ENCODE data around the gene SLC25A33.

SLC25A33 gene

GRCh38 chr1:9595968-9596340 is 56.7 kb downstream of the SLC25A33 start:
- Histone ChIP-seq H3K4me3 (ENCODE audit: insufficient read depth, low read length, poor library complexity, severe bottlenecking) (no peak overlapping the region), H3K4me2 (ENCODE audit: low read depth, low read length, poor library complexity, severe bottlenecking) (no peak overlapping the region), H3F3A (ENCODE audit: insufficient read depth) (no peaks in the 10 kb centered on the region), H3K9me3 (ENCODE audit: insufficient read depth, low read length) (no peaks in the 10 kb centered on the region), H3K9ac (ENCODE audit: low read length) (no peak overlapping the region), H3K36me3 (ENCODE audit: low read length) (no peaks in the 10 kb centered on the region), H3K27ac (ENCODE audit: low read depth, low read length) (no peak overlapping the region), H3K9me2 (replicated peaks; ENCODE audit: insufficient read depth, low read length) (no peaks in the 10 kb centered on the region), H2AFZ (ENCODE audit: low read depth, low read length, severe bottlenecking) (no peak overlapping the region), H3K27me3 (ENCODE audit: low read length) (no peaks in the 10 kb centered on the region), H3K79me2 (ENCODE audit: insufficient read depth, low read length) (peaks cover 48% of the 10 kb centered on the region), H4K20me1 (ENCODE audit: low read depth, low read length) (no peaks in the 10 kb centered on the region)
- TF ChIP-seq EZH2phosphoT487 (conservative IDR thresholded peaks at IDR 0.05; ENCODE audit: low read length) (no peak), CTCF (IDR thresholded peaks at IDR 0.05; ENCODE audit: insufficient read depth, low read length, poor library complexity, severe bottlenecking) (no peak)

- Histone ChIP-seq H3K27ac (ENCODE audit: low read depth, low read length) (no peak overlapping the region), H3K4me3 (ENCODE audit: insufficient read depth, low read length, poor library complexity, severe bottlenecking) (no peak overlapping the region), H3K9me3 (ENCODE audit: insufficient read depth, low read length) (no peaks in the 10 kb centered on the region), H3F3A (ENCODE audit: insufficient read depth) (no peaks in the 10 kb centered on the region), H3K79me2 (ENCODE audit: insufficient read depth, low read length) (peaks cover 42% of the 10 kb centered on the region), H3K9me2 (replicated peaks; ENCODE audit: insufficient read depth, low read length) (no peaks in the 10 kb centered on the region), H4K20me1 (ENCODE audit: low read depth, low read length) (no peaks in the 10 kb centered on the region), H2AFZ (ENCODE audit: low read depth, low read length, severe bottlenecking) (no peak overlapping the region), H3K4me2 (ENCODE audit: low read depth, low read length, poor library complexity, severe bottlenecking) (no peak overlapping the region), H3K9ac (ENCODE audit: low read length) (no peak overlapping the region), H3K27me3 (ENCODE audit: low read length) (no peaks in the 10 kb centered on the region), H3K36me3 (ENCODE audit: low read length) (no peaks in the 10 kb centered on the region)
- no peak for TF ChIP-seq CTCF (IDR thresholded peaks at IDR 0.05; ENCODE audit: insufficient read depth, low read length, poor library complexity, severe bottlenecking)
These were observed 57.3 kb downstream of the SLC25A33 start for GRCh38 chr1:9596415-9597123.

- H3K9me2 ChIP-seq (replicated peaks; ENCODE audit: insufficient read depth, low read length): no peaks in the 10 kb centered on the region
- no peak overlapping the region for H3K27ac ChIP-seq (ENCODE audit: low read depth, low read length)
- H3K4me2 ChIP-seq (ENCODE audit: low read depth, low read length, poor library complexity, severe bottlenecking): no peak overlapping the region
- no peaks in the 10 kb centered on the region for H3K27me3 ChIP-seq (ENCODE audit: low read length)
- no peaks in the 10 kb centered on the region for H3K36me3 ChIP-seq (ENCODE audit: low read length)
- no peaks in the 10 kb centered on the region for H3K9me3 ChIP-seq (ENCODE audit: insufficient read depth, low read length)
- H3K79me2 ChIP-seq (ENCODE audit: insufficient read depth, low read length): peaks cover 32% of the 10 kb centered on the region
- H4K20me1 ChIP-seq (ENCODE audit: low read depth, low read length): no peaks in the 10 kb centered on the region
- H3K4me3 ChIP-seq (ENCODE audit: insufficient read depth, low read length, poor library complexity, severe bottlenecking): no peak overlapping the region
- TF ChIP-seq EZH2phosphoT487 (conservative IDR thresholded peaks at IDR 0.05; ENCODE audit: low read length) (no peak), CTCF (IDR thresholded peaks at IDR 0.05; ENCODE audit: insufficient read depth, low read length, poor library complexity, severe bottlenecking) (no peak)
- no peak overlapping the region for H3K9ac ChIP-seq (ENCODE audit: low read length)
- H3F3A ChIP-seq (ENCODE audit: insufficient read depth): no peaks in the 10 kb centered on the region
- no peak overlapping the region for H2AFZ ChIP-seq (ENCODE audit: low read depth, low read length, severe bottlenecking)
These were observed 58.4 kb downstream of the SLC25A33 start for GRCh38 chr1:9597361-9598315.

Data from SU-DHL-6 (cell line).